OCI-M2 (cell line): ENCODE measurements around the gene RAB31.

Experiments
- DNase-seq: peaks from one replicate; lab custom pipeline; 2025; ENCODE audit not compliant: unreplicated experiment; lab: John Stamatoyannopoulos, UW

The RAB31 gene

GRCh38 chr18:9787712-9788111 is 79.6 kb downstream of the RAB31 start:
- no peak for DNase-seq

DNA sequence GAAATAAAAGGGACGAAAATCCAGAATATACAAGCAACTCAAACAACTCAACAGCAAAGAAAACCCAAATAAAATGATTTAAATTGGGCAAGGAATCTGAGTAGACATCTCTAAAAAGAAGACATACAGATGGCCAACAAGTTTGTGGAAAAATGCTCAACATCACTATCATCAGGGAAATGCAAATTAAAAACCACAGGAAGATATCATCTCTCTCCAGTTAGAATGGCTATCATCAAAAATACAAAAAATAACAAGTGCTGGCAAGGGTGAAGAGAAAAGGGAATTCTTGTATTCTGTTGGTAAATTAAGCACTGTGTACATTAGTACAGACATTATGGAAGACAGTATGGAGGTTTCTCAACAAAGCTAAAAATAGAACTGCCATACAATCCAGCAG is 80.0 kb downstream of the RAB31 start:
- DNase-seq = no peak

- DNase-seq = no peak
These were observed 80.8 kb downstream of the RAB31 start for GRCh38 chr18:9788860-9789259.

DNA sequence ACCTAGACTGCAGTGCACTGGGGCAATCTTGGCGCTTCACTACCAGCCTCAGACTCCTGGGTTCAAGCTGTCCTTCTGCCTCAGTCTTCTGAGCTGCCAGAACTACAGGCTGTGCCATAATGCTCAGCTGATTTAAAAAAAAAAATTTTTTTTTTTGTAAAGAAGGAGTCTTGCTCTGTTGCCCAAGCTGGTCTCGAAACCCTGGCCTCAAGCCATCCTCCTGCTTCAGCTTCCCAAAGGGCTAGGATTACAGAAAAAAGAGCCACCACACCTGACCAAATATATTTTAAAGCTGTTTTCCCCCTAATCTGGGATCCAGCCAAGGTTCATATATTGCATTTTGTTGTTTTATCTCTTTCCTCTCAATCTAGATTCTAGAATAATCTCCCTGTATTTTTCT is 82.2 kb downstream of the RAB31 start:
- DNase-seq = no peak

DNA sequence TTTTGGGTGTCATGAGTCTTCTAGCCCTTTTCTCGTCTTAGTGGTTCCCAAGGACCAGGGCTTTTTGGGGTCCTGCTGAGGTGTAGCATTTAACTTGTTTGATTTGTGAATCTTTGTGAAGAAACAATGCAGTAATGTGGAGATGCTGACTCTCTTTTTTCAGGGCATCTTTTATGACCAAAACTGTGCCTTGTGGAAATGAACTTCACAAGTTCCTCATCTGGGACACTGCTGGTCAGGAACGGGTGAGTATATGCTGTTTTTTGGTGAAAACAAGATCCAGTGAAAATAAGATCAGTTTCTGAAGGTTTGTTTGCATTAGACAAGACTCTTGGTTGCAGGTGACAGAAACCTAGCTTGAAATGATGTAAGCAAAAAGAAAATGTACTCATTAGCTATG is 83.9 kb downstream of the RAB31 start:
- DNase-seq = no peak

- no peak for DNase-seq
These were observed 84.6 kb downstream of the RAB31 start for GRCh38 chr18:9792565-9793245.

DNA sequence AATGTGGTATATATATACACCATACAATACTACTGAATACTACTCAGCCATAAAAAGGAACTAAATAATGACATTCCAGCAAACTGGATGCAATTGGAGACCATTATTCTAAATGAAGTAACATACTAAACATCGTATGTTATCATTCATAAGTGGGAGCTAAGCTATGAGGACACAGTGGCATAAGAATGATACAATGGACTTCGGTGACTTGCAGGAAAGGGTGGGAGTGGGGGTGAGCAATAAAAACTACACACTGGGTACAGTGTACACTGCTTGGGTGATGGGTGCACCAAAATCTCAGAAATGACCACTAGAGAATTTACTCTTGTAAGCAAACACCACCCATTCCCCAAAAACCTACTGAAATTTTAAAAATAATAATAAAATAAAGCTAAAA is 87.9 kb downstream of the RAB31 start:
- no peak for DNase-seq

- no peak for DNase-seq
These were observed 88.9 kb downstream of the RAB31 start for GRCh38 chr18:9796935-9797549.

DNA sequence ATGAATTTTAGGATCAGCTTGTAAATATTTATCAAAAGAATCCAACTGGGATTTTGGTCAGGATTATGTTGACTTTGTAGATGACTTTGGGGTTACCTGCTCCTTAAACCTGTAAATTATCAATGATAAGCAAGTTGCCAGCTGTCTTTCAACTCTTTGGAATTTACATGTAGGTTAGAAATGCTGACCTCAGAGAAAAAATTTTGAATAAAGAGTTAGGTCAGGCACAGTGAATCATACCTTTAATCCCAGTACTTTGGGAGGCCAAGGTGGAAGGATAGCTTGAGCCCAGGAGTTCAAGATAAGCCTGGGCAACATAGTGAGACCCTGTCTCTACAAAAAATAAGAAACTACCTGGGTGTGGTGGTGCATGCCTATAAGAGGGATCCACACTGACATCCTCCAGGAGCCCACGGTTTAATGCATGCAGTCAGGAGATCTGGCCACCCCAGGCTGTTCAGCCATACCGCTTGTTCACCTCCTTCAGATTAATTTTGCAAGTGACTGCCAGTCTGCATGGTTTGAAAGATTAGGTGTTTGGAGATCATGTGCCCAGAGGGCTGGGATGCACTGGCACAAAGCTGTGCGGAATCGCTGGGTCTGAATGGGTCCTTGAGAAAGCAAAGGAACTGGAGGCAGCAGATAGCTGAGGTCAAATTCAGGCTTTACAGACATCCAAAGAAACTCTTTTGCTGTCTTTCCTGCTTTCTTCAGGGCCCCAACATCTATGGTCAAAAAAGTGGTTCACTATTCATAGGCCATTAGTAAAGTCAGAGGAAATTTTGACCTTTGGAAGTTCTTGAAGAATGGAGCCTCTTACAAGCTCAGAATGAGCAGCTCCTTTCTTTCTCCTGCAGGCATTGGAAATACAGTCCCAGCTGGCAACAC is 94.3 kb downstream of the RAB31 start:
- no peak for DNase-seq

DNA sequence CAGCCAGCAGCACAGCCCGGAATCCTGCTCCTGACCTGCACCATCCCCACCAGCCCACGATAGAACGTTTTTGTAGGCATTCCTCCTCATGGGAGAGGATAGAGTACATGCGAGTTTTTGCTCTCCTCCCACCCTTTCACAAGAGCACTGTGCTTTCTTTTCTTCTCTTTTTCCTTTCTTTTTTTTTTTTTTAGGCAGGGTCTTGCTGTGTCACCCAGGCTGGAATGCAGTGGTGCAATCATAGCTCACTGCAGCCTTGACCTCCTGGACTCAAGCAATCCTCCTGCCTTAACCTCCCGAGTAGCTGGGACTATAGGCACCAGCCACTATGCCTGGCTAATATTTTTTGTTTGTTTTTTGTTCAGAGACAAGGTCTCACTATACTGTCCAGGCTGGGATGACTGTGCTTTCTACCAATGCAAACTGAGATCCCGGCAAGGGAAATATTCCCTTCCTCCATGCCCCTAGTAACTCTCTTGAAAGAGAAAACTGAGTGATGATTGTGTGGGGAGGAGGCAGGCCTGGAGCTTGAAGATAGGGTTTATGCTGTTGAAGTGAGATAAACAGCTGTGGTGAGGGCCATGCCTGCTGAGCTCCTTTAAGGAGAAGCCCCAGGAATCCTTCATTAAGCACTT is 95.1 kb downstream of the RAB31 start:
- DNase-seq = peak; percentile 64

GRCh38 chr18:9803698-9804516 is 95.8 kb downstream of the RAB31 start:
- DNase-seq = no peak

DNA sequence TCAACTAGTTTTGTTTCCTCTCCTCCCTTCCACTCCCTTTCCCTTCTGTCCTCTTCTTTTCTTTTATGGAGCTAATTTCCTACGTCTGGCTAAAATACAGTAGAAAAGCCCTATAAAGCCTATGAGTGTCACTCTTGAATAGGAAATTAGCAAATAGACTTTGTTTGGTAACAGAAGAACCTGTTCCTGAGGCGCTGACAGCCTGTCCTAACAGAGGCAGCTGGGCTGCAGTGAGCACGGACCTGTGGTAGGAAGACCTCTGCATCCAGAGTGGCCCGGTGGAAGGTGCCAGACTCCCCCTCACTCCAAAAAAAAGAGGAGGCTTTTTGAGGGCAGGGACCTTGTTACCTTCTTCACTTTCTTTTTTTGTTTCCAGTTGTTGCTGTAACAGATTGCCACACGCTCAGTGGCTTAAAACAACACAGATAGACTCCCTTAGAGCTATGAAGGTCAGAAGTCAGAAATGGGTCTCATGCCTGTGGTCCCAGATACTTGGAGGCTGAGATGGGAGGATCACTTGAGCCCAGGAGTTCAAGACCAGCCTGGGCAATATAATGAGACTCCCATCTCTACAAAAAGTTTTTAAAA is 96.5 kb downstream of the RAB31 start:
- no peak for DNase-seq

DNA sequence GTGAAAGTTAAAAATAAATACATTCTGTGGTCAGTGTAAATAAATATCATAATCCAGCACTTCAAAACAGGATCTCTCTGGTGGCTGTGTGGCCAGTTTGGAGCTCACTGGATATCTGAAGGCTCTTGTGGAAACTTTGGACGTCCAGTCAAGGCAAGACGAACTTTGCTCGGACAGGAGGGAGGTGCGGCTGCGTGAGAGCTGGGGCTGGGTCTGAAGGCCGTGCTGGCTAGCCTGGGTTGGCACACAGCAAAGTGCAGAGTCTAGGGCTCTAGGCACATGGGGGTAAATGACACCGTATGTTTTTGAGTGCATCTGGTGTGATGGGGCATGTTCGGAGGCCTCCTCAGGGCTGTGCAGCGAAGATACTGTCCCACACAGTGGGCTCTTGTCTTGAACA is 98.8 kb downstream of the RAB31 start:
- no peak for DNase-seq

DNA sequence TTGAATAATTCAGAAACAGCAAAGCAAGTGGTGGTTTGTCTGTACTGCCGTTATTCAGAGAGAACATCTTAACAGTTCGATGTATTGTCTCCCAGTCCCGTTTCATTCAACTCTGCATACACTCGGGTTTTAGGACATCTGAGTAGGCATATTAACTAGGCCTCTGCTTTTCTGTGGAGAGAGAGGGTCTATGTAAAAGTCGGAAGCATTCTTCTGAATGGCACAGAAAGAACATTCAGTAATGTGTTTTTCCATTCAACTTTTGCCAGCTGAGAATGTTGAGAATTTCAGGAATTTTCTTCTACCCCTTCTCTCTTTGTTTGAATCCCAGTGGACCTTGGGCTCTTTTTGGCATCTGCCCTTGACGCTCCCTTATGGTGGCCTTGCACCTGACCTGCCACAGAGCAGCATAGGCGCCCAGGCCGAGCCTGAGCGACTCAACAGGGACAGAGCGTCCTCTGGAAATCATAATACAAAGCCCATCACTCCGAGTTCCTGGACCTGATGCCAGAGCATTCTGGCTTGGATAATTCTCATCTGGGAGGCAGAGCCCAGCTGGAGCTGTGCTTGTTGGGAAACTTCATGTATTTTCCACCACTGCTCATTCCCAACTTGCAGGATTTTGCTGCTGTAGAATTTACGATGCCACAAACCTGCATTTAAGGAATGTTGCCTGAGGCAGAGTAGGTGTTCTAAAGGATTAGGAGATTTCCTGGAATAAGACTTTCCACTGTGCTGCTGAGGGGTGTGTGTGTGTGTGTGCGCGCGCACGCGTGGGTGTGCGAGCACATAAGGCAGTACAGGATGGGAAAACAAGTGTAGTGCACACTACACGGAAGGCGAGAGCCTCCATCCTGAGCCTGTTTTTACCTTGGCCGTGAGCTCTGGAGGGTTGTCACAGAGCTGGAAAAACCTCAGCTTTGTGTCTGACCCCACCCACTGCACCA is 100.5 kb downstream of the RAB31 start:
- DNase-seq = no peak

- no peak for DNase-seq
These were observed 101.6 kb downstream of the RAB31 start for GRCh38 chr18:9809697-9810096.

DNA sequence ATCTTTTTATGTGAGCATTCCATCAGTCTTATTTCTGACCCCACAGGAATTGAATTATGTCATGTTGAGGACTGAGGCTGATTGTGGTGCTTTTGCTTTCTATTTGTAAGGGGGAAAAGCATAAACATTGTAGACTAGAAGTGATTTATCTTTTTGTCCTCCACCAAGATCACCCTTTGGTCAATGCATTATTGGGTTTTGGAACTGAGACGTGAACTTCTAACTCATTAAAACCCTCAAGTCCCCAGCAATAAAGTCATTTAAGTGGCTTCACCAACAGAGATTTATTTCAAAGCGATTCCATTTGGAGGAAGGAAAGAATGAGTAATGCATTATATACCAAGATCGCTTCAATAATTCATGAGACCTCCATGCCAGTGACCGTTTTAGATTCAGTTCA is 102.2 kb downstream of the RAB31 start:
- DNase-seq = no peak

DNA sequence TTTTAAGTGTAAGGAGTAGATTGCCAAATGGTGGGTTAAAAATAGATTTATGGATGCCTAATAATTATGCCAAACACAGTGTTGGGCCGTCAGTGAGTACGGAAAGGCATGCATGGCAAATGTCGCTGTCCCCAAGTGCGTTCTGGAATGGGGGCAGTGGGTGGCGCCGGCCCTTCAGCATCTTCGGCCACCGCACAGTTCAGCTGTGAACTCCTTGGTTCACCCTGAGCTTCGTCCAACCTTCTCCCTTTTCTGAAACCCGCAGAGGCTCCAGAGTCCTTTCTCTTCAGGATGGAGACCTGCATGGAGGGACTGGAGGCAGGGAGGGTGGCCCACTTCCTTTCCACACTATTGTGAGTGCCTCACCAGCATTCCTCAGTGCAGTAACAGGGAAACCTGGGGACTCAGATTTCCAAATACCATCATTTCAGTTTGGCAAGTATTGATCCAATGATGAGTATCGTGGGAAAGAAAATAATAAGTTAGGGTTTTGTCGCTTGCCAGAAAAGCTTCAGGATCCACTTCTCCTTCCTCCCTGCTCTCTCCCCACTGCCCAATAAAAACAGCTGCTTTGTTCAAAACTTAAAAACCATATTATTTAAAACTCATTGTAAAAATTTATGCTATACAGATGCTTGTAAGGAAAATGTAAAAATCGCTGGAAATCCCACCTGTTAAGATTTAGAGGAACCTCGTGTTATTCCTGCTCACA is 103.0 kb downstream of the RAB31 start:
- no peak for DNase-seq

GRCh38 chr18:9811978-9812377 is 103.9 kb downstream of the RAB31 start:
- no peak for DNase-seq

DNA sequence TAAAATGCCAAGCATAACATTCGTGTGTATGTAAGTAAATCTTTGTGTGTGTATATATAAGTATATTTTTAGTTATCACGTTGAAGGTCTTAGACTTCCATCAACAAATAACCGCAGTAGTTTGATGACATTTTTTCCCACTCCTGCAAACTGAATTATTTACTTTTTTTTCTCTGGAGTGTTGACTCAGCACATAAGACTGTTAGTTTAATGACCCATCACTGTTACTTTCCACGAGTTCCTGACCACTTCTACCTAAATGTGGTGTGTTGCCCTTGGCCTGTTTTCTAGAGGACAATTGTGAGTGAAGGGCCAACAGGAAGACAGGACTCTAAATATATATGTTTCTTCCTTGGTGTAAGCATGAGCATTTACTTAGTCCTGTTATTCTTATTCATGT is 106.3 kb downstream of the RAB31 start:
- DNase-seq = no peak
